GM19193 (cell line): ENCODE data around the gene TAAR1.

Source experiments
- POLR2A ChIP-seq: IDR thresholded peaks from 4 replicates; pipeline ENCODE4 v1.6.1; 2011; ENCODE audit not compliant: insufficient read depth, insufficient read length; ENCODE audit errors: extremely low read depth

TAAR1 gene

DNA sequence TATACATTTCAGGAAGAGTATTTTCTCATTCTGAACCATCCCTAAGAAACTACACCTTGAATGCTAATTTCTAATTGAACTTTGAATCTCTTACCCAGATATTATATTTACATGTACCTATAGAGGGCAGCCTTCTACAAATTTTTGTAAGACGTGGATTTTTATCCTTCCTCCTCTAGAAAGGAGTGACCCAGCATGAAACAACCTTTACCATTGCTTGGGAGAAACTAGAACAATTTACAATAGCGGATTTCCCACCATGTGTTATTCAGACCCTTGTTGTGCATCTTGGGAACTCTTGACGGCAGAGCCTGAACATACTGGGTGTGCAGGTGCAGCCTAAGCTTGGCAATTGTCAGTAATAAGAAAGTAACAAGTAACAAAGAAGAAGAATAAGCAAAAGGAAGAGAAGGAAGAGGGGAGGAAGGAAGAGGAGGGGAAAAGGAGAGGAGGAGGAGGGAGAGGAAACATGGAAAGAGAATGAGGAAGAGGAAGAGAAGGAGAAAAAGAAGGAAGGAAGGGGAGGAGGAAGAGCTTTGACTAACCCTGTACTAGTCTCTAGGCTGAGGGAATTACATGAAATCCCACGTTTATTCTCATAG, 10.8 kb upstream of the TAAR1 start:
- TF ChIP-seq POLR2A: no peak

DNA sequence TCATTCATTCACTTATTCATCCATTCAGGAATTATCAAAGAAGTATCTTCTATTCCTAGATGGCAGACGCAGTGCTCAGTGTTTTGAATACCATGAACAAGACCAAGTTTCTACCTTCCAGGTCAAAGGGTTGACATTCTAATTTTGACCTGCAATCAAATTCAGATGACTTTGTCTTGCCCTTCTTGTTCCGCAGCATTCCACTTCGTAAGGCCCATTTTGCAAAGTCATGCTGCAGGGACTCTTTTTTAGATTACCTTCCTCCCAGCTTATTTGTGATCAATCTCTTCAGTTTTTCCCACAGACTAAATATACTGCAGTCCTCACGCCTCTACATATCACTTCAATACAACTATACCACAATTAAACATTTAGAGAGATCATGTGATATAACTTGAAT, 7.1 kb upstream of the TAAR1 start:
- TF ChIP-seq POLR2A: no peak

DNA sequence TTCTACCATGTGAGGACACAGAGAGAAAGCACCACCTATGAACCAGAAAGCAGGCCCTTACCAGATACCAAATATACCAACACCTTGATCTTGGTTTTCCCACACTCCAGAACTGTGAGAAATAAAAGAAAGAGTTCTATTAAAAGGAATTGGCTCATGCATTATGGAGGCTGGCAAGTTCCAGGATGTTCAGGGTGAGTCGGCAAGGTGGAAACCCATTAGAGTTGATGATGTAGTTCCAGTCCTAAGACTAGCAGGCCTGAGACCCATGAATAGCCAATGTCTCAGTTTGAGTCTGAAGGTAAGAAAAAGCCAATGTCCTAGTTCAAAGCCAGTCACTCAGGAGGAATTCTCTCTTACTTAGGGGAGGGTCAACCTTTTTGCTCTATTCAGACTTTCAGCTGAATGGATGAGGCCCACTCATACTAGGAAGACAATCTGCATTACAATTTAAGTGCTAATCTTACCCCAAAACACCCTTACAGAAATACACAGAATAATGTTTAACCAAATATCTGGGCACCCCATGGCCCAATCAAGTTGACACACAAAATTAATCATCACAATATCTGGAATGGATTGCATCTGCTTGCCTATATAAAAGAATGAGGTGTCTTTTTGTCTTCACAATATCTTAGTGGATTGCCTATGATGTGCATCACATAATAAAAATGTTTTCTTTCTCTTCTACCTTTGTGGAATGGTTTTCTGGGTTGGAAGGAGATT, 5.5 kb upstream of the TAAR1 start:
- TF ChIP-seq POLR2A: no peak

GRCh38 chr6:132663661-132664060, 4.7 kb upstream of the TAAR1 start:
- no peak for TF ChIP-seq POLR2A

- no peak for TF ChIP-seq POLR2A
Observed at GRCh38 chr6:132661906-132662305, 2.9 kb upstream of the TAAR1 start.

- TF ChIP-seq POLR2A: no peak
Observed at GRCh38 chr6:132651062-132651461, 7.9 kb downstream of the TAAR1 start.

- no peak for TF ChIP-seq POLR2A
Observed at GRCh38 chr6:132650429-132650828, 8.6 kb downstream of the TAAR1 start.

DNA sequence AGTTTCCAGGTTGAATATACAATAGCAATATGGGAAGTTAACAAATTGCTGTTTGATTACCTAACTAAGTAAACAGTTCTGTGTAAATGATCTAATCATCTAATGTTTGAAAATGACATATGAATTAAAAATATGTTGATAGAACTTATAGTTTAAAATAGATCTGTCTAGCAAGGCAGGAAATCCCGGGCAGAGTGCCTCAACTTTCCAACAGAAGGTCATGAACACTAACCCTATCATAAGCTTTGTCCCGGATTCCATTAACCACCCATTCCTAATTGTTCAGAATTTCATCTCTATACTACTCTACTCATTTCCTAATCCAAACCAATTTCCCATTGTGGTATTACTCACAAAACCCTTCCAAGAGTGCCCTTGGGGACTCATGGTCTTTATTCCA, 10.2 kb downstream of the TAAR1 start:
- no peak for TF ChIP-seq POLR2A

GRCh38 chr6:132648356-132648755, 10.6 kb downstream of the TAAR1 start:
- TF ChIP-seq POLR2A: no peak

DNA sequence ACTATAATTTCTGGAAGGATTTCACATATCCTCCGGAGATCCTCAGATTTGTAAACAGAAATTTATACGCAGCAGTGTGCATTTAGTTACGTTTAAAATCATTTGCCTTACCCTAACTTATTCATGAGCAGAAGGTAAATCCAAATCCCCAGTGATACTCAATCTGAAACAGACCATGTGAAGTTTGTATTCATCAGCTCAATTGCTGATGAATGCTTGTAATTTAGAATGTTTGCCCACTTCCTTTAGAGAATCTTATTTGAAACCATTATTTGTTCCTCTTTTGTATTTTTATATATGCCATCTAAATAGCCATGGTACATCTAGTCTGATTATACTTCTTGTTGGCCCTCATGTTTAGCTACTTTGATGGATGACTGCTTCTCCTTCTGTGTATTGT, 15.4 kb downstream of the TAAR1 start:
- no peak for TF ChIP-seq POLR2A

DNA sequence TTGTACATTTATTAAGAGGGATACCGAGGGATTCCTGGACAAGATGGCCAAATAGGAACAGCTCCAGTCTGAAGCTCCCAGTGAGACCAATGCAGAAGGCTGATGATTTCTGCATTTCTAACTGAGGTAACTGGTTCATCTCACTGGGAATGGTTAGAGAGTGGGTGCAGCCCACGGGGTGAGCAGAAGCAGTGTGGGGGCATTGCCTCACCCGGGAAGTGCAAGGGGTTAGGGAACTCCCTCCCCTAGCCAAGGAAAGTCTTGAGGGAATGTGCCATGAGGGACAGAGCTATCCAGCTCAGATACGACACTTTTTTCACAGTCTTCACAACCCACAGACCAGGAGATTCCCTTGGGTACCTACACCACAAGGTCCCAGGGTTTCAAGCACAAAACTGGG, 24.2 kb downstream of the TAAR1 start:
- TF ChIP-seq POLR2A: no peak

DNA sequence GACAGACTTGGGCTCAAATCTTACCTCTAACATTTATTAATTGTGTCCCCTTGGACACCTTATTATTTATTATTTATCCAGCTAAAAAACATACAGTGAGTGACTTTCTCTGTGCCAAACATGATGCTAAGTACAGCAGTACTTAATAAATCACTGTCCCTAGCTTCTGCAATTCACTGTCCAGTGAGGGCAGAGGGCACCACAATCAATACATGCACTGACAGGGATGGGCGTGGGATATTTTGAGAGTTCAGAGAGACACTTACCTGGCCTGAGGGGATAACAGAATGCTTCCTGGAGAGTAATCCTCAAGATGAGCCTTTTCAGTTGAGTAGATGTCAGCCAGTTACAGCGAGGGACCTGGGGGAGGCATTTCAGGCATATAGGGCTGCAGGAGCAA, 25.6 kb downstream of the TAAR1 start:
- TF ChIP-seq POLR2A: no peak

DNA sequence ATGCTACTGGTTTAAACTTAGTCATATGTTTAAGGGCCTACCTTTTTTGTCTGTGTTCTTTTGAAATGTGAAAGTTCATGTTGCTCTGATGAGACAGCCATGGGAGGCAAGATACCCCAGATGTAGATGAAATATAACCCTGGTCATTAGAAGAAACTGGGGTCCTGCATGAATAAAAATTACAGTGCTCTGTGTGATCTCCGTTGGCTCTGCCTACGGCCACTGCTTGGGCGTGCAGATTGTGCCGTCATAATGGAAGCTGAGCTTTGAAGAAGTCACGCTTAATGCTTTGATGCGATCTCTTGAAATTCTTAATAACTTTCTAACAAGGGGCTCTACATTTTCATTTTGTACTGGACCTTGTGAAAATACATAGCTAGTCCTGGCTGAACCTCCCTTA, 34.8 kb downstream of the TAAR1 start, which contains the start of gene TAAR2:
TSS of gene TAAR2 (minus strand) at position 101 of the 400 bp plus-strand sequence. CDS start at position 101, 0 bp downstream.
- no peak for TF ChIP-seq POLR2A

GRCh38 chr6:132623106-132623845, 35.7 kb downstream of the TAAR1 start:
- TF ChIP-seq POLR2A: no peak

- TF ChIP-seq POLR2A: no peak
Observed at GRCh38 chr6:132616677-132617076, 42.3 kb downstream of the TAAR1 start.

DNA sequence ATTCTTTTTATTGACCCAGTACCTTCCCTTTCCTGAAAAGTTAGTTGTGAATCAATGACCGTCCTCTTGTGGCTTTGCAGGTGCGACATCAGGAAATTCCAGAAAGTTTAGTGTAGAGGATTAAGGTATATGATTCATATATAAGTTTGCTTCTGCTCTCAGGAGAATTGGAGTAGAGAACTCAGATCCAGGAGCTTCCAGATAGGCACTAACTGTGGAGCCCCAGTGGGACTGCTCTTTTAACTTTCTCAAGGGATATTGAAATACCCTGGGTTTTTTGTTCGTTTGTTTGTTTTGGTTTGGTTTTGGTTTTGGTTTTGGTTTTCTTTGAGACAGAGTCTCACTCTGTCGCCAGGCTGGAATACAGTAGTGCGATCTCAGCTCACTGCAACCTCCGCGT, 44.4 kb downstream of the TAAR1 start:
- no peak for TF ChIP-seq POLR2A

- no peak for TF ChIP-seq POLR2A
Observed at GRCh38 chr6:132612449-132613108, 46.4 kb downstream of the TAAR1 start.
